WI38 (cell line): Measurements from ENCODE around the gene SLC6A4.
"Not testable (repeated sequence)": the region's sequence is repeated elsewhere in the genome, so short reads cannot be mapped to it uniquely, and the experiment has no call there.

ENCODE experiments used
- H3K4me3 ChIP-seq: 2 replicates; pipeline ENCODE4 v1.5.1; 2011; ENCODE audit warnings: low read depth, mild to moderate bottlenecking, control low read depth, low read length
- TF ChIP-seq, protein P1 (sequence below): IDR thresholded peaks from 2 replicates; pipeline ENCODE4 v1.5.1; 2012; ENCODE audit warnings: low read depth, mild to moderate bottlenecking, control low read depth, low read length

Gene SLC6A4

DNA sequence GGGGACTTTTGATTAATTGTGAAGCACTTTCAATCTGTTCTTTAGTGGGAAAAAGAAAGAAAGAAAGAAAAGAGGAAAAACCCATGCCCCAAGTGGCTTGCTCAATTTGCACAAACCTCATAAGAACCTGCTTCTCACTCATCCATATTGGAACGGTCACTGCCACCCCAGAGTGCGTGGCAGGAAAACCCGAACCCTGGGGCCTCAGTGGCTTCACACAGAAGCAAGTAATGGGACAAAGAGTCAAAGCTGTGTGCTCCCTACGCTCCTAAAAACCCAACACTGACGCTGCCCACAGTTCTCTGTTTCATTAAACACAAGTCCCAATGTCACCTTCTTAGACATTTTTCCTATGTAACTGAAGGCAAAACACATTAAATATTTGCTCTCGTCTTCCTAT lies 1.2 kb downstream of the SLC6A4 start:
- TF ChIP-seq, protein P1, sequence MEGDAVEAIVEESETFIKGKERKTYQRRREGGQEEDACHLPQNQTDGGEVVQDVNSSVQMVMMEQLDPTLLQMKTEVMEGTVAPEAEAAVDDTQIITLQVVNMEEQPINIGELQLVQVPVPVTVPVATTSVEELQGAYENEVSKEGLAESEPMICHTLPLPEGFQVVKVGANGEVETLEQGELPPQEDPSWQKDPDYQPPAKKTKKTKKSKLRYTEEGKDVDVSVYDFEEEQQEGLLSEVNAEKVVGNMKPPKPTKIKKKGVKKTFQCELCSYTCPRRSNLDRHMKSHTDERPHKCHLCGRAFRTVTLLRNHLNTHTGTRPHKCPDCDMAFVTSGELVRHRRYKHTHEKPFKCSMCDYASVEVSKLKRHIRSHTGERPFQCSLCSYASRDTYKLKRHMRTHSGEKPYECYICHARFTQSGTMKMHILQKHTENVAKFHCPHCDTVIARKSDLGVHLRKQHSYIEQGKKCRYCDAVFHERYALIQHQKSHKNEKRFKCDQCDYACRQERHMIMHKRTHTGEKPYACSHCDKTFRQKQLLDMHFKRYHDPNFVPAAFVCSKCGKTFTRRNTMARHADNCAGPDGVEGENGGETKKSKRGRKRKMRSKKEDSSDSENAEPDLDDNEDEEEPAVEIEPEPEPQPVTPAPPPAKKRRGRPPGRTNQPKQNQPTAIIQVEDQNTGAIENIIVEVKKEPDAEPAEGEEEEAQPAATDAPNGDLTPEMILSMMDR: no peak
- no peak overlapping the region for H3K4me3 ChIP-seq

DNA sequence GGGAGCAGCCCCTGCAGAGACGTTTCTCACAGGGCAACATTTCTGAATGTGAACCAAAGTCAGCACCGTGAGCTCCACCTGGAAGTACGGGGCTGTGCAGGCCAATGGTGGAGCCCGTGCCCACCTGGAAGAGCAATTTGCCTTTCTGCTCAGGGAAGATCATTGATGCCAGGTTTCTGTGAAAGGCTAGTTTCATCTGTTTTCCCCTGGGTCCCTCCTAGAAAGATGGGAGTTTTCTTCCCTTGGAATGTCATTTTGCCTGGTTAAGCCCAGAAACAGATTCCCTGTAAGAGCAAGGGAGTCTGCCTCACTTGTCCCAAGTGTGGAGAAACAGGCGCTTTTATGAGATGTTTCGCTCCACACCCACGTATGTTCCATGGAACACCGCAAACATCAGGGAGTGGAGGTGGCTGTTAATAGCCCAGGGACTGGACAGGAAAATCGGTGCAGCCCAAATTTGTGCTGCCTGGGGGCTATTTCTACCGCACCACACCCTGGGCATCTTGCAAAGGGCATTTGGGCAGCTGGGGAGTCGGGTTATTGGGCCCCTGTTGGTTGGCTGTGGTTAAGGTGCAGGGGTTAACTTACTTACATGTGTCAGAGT lies 2.6 kb downstream of the SLC6A4 start:
- H3K4me3 ChIP-seq: no peak overlapping the region
- TF ChIP-seq, protein P1: no peak

DNA sequence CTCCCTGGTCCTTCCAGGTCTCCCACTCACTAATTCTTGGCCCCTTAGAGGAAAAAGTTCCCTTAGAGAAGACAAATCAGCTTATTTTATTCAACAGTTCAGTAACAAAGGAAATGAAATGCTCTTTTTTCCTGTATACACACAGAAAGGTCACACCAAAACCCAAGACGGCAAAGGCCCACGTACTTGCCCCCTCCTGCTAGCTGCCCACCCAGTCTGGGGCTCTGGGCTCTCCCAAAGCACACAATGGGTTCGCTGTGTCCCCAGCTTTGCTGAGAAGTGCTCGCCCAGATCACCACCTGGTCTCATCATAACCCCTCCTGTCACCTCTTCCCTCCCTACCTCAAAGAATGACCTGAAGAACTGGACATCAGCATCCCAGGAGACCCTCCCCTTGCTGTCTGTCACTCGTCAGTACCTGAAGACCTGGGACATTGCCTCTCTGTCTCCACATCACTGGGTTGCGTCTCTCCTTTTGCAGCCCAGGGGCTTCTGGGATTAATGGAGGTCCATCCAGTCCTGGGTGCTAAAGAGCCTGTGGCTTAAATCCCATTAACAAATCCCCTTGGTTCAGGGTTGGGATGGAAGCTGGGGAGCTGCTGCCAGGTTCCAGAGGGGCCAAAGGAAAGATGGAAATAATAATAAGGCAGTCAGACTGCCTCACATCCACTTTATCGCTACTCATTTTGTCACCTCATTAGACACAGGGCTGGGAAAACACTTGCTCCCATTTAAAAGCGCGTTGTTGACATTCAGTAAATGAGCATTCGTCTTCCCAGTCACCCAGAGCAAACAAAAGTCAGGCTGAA lies 3.3 kb downstream of the SLC6A4 start:
- H3K4me3 ChIP-seq: no peak overlapping the region
- TF ChIP-seq, protein P1: no peak

DNA sequence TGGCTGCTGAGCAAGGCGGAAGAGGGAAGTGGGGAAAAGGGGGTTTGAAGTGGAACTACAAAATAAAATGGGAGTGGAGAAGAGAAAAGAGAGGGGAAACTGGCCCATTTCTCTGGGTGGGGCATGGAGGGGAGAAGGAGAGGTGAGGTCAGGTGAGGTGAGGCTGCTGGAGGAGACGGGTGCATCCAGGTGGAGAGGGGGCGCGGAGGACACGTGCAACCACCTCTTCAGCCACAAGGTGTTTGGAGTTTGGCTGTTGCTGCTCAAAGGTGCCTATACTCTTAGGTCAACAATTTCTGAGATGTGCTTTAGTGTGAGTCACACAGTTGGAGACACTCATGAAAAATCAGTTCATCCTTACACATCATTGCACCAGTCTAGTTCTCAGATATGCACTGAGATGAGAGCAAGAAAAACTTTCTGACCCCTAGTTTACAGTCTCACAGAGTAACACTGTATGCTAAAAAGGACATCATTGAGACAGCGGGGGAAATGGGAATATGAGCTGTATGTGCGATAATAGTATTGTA lies 4.8 kb downstream of the SLC6A4 start:
- TF ChIP-seq, protein P1: no peak
- no peak overlapping the region for H3K4me3 ChIP-seq

DNA sequence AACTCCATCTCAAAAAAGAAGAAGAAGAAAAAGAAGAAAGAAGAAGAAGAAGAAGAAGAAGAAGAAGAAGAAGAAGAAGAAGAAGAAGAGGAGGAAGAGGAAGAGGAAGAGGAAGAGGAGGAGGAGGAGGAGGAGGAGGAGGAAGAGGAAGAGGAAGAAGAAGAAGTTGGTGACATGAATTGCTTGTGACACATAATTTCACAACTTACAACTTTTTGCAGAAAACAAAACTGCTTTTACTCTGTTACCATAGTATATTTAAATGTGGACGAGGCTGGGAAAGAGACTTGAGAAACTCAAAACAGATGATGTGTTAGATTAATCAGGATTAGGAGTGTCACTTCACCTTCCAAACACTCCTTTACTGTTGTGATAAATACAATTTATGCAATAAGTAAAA lies 5.5 kb downstream of the SLC6A4 start:
- H3K4me3 ChIP-seq: not testable (repeated sequence)

DNA sequence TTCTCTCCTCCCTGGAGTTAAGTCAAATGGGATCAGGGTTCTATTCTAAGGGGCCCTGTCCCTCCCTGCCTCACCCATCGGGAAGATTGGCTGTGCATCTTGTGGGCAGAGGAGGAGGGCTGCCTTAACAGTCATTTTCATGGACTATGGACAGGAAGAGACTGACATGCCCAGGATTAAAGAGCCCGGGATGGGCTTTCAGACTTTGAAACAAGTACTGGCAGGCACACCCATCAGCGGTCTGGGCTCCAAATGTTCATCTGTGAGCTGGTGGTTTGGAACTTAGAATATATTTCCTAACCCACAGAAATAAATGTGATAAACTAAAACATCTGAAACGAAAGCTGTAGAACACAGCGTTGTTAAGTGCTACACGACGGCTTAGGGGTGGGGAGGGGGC lies 6.5 kb downstream of the SLC6A4 start:
- H3K4me3 ChIP-seq: no peak overlapping the region
- TF ChIP-seq, protein P1: no peak

DNA sequence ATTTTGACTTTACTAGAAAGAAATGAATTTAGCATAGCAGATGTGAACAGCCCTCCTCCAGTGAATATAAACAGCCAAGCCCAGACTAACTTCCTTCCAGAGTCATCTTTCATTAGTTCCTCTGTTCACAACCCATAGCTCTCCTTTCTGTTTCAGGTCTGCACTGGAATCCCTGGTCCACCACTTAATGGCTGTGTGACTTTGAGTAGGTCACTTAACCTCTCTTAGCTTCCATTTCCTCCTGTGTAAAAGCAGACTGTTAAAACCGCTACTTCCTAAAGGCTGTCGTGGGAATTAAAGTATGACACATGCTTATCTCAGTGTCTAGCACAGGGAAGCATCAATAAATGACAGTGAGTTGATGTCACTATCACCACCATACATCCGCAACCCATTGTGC lies 7.5 kb downstream of the SLC6A4 start:
- TF ChIP-seq, protein P1: no peak
- no peak overlapping the region for H3K4me3 ChIP-seq
